GM12872 (cell line): ENCODE measurements around the gene WNT2.

Experiments
- TF ChIP-seq, protein P1 (sequence below): IDR thresholded peaks from 3 replicates; pipeline ENCODE4 v1.5.1; 2011; ENCODE audit warnings: low read depth, mild to moderate bottlenecking, low read length, moderate library complexity; ENCODE audit not compliant: insufficient read depth

The WNT2 gene

DNA sequence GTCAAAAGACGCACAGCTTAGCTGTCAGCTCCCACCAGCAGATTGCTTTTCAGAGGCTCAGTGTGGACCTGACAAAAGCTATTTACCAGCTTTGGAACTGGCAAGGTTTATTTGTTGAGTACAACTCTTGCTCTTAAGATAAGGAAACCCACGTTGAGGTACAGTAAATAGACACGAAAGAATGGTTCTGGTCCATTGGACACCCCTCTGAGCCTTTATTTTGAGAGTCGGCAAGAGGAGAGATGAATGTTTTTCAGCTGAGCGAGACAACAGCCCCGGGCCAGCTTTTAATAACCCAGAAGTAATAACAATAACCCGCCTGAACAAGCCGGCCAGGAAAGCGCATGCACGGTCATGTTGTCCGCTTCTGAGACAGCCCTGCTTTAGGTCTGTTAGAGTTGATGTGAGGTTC, 49.0 kb downstream of the WNT2 start:
- TF ChIP-seq, protein P1, sequence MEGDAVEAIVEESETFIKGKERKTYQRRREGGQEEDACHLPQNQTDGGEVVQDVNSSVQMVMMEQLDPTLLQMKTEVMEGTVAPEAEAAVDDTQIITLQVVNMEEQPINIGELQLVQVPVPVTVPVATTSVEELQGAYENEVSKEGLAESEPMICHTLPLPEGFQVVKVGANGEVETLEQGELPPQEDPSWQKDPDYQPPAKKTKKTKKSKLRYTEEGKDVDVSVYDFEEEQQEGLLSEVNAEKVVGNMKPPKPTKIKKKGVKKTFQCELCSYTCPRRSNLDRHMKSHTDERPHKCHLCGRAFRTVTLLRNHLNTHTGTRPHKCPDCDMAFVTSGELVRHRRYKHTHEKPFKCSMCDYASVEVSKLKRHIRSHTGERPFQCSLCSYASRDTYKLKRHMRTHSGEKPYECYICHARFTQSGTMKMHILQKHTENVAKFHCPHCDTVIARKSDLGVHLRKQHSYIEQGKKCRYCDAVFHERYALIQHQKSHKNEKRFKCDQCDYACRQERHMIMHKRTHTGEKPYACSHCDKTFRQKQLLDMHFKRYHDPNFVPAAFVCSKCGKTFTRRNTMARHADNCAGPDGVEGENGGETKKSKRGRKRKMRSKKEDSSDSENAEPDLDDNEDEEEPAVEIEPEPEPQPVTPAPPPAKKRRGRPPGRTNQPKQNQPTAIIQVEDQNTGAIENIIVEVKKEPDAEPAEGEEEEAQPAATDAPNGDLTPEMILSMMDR = no peak

DNA sequence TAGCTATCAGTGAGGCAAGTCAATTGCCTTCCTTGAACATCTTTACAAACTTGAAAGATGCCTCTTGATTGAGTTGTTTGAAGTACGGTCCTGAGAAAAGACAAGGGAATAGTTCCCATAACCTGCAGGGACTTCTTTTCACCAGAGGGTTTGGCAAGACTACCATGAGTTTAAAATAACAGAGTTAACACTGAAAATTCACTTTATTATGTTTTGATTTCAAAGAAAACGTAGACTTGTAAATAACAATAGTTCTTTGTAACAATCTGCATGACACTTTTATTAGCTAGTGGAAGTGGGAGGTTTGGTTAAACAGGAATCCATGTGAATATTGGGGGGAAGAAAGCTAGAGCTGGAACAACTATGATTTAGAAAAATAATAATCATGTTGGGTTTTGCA, 49.5 kb downstream of the WNT2 start:
- TF ChIP-seq, protein P1 = no peak

DNA sequence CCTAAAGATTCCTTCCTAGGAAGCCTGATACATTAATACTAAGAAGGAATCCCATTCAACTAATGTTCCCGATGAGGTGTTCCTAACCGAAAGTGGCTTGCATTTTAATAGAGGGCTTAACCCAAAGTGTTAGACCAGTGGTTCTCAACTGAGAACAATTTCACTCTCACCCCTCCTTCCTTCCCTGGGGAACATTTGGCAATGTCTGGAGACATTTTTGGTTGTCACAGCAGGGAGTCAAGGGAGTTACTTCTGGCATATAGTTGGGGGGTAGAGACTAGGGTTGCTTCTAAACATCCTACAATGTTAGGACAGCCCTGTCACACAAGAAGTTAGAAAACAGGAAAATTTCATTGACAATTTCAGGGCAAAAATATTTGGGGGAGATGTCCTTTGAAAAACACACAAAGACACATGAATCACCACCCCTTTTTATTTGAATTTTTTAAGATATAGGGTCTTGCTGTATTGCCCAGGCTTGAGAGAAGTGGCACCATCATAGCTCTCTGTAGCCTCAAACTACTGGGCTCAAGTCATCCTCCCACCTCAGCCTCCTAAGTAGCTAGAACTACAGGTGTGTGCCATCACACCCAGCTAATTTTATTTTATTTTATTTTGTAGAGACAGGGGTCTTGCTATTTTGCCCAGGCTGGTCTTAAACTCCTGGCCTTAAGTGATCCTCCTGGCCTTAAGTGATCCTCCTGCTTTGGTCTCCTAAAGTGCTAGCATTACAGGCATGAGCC, 50.7 kb downstream of the WNT2 start:
- TF ChIP-seq, protein P1 = no peak

DNA sequence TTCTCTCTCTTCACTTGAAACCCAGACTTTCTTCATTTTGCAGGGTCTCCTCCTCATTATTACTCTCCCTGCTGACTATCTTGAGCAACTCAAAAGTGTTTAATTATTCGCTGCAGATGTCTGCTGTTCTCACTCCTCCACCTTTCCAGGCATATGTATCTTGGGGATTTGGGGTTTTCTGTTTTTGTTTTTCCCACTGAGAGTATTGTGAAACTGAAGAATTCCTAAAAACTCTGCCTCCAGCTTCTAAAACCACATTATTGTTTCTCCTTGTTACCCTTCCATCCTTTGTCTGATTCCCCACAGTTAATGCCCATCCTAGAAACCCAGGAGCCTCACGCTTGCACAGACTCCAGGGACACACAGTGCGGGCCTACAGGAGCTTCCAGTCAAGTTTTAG, 51.3 kb downstream of the WNT2 start:
- TF ChIP-seq, protein P1 = no peak

DNA sequence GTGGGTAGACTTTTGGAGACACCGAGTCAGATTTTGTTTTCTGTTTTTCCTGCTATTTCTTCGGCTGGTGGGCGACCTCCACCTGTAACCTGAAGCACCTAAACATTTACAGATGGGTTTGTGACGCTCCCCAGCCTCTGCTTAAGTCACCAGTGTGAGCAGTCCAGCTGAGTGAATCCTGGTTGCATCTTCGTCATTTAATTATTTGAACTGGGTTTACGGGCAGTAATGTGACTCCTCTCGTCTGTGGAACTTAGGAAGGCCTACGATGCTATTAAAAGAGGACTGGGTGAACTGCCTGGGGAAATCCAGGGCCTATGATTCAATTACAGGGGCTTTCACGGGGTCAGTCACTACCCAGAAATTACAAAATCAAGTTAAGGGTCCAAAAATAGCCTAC, 52.5 kb downstream of the WNT2 start:
- TF ChIP-seq, protein P1 = no peak

DNA sequence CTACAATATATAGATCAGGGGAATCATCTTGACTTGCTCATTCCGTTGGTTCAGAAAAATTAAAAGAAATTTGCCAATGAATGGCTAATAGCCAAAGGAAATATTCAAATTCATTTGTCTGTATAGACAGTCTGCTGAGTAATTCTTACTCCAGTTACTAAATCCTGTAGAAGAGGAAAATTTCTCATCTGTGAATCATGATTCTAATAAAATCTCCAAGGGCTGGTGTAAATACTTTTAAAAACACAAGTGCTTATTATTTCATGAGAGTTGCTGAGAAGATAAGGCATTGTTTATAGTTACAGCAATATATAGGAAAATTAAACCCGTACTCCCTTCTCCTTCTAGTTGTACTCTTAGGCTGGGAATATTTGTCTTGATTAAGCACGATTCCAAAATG, 53.0 kb downstream of the WNT2 start:
- TF ChIP-seq, protein P1 = no peak

DNA sequence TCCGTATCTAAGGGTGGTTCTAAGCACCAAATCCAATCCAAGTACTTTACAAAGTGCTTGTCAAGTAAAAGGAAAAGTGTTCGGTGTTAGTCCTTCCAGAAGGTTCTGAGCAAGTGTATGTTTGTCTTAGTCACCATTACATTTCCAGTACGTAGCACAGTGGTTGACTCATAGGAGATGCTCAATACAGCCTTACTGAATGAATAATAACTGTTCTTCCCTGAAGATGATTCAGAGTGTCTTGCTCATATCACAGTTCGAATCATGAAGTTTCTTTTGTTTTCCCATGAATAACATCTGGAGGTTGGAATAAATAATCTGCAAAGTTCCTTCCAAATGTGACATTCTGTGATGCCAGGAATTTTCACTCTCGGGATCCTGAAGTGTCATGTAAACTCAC, 53.4 kb downstream of the WNT2 start:
- TF ChIP-seq, protein P1 = no peak

DNA sequence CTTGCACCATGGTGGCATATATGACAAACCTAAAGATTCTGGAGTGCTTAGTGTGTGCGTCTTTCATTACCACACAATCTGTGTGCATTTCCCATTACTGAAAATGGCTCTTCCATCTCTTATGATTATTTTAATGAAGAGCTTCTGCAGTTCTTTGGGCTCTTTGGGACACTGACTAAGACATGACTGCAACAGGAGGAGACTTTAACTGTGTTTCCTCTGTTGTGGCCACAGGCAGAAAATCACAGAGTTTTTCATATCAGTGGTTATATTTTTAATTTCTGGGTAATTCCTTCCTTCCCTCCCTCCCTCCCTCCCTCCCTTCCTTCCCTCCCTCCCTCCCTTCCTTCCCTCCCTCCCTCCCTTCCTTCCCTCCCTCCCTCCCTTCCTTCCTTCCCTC, 58.1 kb downstream of the WNT2 start:
- TF ChIP-seq, protein P1 = no peak
